Left kidney (tissue), 1 donor: ENCODE data around the gene TEX38. TPM values are rescaled to one million over a fixed set of nuclear protein-coding genes. Genes with fewer than 3 reads are reported as not detected.

ENCODE experiments used
- polyA plus RNA-seq: library from polyadenylated mRNA; unstranded; fragments of 120-200 nt; gene quantifications from one replicate; pipeline ENCODE4 v1.2.1, GENCODE V29; 2013; ENCODE audit not compliant: insufficient read length

TEX38 gene
- polyA plus RNA-seq, 1 donor, result 0.62 TPM

Other genes with a start within 250 kb of the TEX38 start
- not detected for gene DMBX1, start 182.0 kb upstream of the TEX38 start, polyA plus RNA-seq
- not detected for gene KNCN, start 120.2 kb upstream of the TEX38 start, polyA plus RNA-seq
- 37.2 TPM for gene MKNK1, start 67.6 kb upstream of the TEX38 start, polyA plus RNA-seq
- 12.3 TPM for gene MOB3C, start 55.0 kb upstream of the TEX38 start, polyA plus RNA-seq
- gene ATPAF1, start 3.5 kb upstream of the TEX38 start, polyA plus RNA-seq, result 111 TPM
- gene EFCAB14, start 47.3 kb downstream of the TEX38 start, polyA plus RNA-seq, result 109 TPM
- gene CYP4B1, start 127.2 kb downstream of the TEX38 start, polyA plus RNA-seq, result 2.2 TPM